Adrenal gland (tissue), 12 donors: ENCODE results near the gene MYO18B. TPM values are rescaled to one million over a fixed set of nuclear protein-coding genes. Genes with fewer than 3 reads are reported as not detected.

Experiments used
- DNase-seq, 7 donors: peaks; one replicate each; pipeline ENCODE4 v3.0.0-alpha.2; 2019 to 2020
- H3K27ac ChIP-seq, 5 donors: fragments of 200-600 bp; sonication (generic) in 4 of 5; 1 replicate in 3 of 5; 2 replicates in 2 of 5; pipeline versions ENCODE4 v1.5.1 to v1.8.0; 2016 to 2020; ENCODE audit warnings: mild to moderate bottlenecking in 1 of 5
- H3K27me3 ChIP-seq: fragments of 200-600 bp; 2 replicates; pipeline ENCODE4 v1.8.0; 2021
- H3K36me3 ChIP-seq, 2 donors: fragments of 200-600 bp; replicated peaks in 1 of 2; 1 replicate in 1 of 2; 2 replicates in 1 of 2; pipeline versions ENCODE4 v1.5.1 to v1.8.0; 2018 to 2022
- H3K4me1 ChIP-seq, 2 donors: fragments of 200-600 bp; replicated peaks in 1 of 2; 1 replicate in 1 of 2; 2 replicates in 1 of 2; pipeline versions ENCODE4 v1.5.1 to v1.8.0; 2018 to 2021
- H3K4me3 ChIP-seq, 4 donors: fragments of 200-600 bp; sonication (generic) in 3 of 4; one replicate each; pipeline ENCODE4 v1.5.1; 2016 to 2018
- H3K9me3 ChIP-seq, 3 donors: fragments of 200-600 bp; sonication (generic) in 1 of 3; replicated peaks in 1 of 3; 1 replicate in 2 of 3; 2 replicates in 1 of 3; pipeline versions ENCODE4 v1.5.1 to v1.8.0; 2016 to 2021
- POLR2A ChIP-seq, 2 donors: fragments of 450-650 bp; IDR thresholded peaks; one replicate each; pipeline ENCODE4 v1.6.1; 2017; ENCODE audit warnings: antibody characterized with exemption in 2 of 2, mild to moderate bottlenecking in 2 of 2, moderate library complexity in 1 of 2
- WGBS, 4 donors: extraction: QIAGEN DNeasy Blood & Tissue Kit in 2 of 4; methylation state at CpG; one replicate each; pipeline versions ENCODE4 v1.1.5 to v1.1.7; 2013 to 2017; 5-methylcytosine and 5-hydroxymethylcytosine counted together
- intact Hi-C, 2 donors: fragments of 100-400 bp; cut with DNase I; formaldehyde crosslinking; loops; one replicate each; pipeline versions ENCODE4 v1.14.1 to v1.15.0; 2022 to 2023
- polyA plus RNA-seq, 3 donors: library from polyadenylated mRNA; stranded (reverse); fragments of 200-250 nt in 2 of 3; fragments of 350-450 nt in 1 of 3; fragmentation: Illumina TruSeq in 1 of 3; extraction: RNeasy Lipid Tissue Mini Kit (QIAGEN cat#74804) in 1 of 3; gene quantifications; one replicate each; pipeline ENCODE4 v1.2.3, GENCODE V29; 2013 to 2014
- total RNA-seq, 9 donors: library from RNA; depleted of rRNA in 4 of 9; stranded (reverse); fragments of >200 nt in 4 of 9; fragments of 120-200 nt in 1 of 9; fragmentation: NEBNext Ultra II Directional in 1 of 9; extraction: Animal tissue kit (Norgen Biotek cat#: 25700) in 1 of 9; gene quantifications; one replicate each; pipeline versions ENCODE4 v1.1.0 to v1.2.4, GENCODE V29; 2013 to 2023
- TF ChIP-seq, protein P1 (sequence below), 6 experiments: fragments of 450-650 bp in 4 of 6; fragments of 200-600 bp in 2 of 6; sonication (generic) in 1 of 6; IDR thresholded peaks; 1 replicate in 5 of 6; 2 replicates in 1 of 6; pipeline versions ENCODE4 v1.5.1 to v1.8.0; 2016 to 2021; ENCODE audit warnings: antibody characterized with exemption in 6 of 6, mild to moderate bottlenecking in 2 of 6, moderate library complexity in 1 of 6
- donor health status: healthy with polysubstance abuse.
- donor health status: Bipolar disorder and iron deficiency.
- donor health status: DM: yes; HTN: yes; CAD: no.
- donor health status: DM: no; HTN: no; CAD: no.
- donor health status: DM: no; HTN: no; CAD: no.
- donor health status: DM: yes; HTN: yes; CAD: no.

MYO18B gene
- total and polyA plus RNA-seq, 12 donors: 0.08 to 1.1 (median 0.18) TPM

DNA sequence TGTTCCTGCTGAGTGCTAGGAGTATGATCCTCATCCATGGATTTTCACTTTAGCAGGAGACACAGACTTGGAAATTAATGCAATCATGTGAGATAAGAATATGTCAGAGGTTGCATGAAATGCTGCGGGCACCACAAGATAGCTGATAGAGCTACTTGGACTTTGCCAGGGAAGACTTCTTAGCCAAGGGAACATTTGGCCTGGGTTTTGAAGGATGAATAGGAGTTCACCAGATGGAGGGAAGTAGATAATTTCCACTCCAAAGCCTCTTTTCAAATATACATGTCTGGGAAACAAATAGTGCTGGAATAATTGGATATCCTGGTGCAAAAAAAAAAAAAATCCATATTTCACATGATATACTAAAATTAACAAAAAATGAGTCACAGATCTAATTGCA lies 44.2 kb downstream of the MYO18B start:
- WGBS, 4 donors: 96 to 100% (median 100%) methylated on average over 1 of the region's 1 CpG
- intact Hi-C loops: no loop called here
- no peak overlapping the region for H3K27ac ChIP-seq
- no peaks in the 10 kb centered on the region for H3K9me3 ChIP-seq
- H3K36me3 ChIP-seq: no peaks in the 10 kb centered on the region
- no peak for DNase-seq
- H3K4me3 ChIP-seq: no peak overlapping the region
- no peaks in the 10 kb centered on the region for H3K4me1 ChIP-seq
- no peaks in the 10 kb centered on the region for H3K27me3 ChIP-seq
- TF ChIP-seq, protein P1, sequence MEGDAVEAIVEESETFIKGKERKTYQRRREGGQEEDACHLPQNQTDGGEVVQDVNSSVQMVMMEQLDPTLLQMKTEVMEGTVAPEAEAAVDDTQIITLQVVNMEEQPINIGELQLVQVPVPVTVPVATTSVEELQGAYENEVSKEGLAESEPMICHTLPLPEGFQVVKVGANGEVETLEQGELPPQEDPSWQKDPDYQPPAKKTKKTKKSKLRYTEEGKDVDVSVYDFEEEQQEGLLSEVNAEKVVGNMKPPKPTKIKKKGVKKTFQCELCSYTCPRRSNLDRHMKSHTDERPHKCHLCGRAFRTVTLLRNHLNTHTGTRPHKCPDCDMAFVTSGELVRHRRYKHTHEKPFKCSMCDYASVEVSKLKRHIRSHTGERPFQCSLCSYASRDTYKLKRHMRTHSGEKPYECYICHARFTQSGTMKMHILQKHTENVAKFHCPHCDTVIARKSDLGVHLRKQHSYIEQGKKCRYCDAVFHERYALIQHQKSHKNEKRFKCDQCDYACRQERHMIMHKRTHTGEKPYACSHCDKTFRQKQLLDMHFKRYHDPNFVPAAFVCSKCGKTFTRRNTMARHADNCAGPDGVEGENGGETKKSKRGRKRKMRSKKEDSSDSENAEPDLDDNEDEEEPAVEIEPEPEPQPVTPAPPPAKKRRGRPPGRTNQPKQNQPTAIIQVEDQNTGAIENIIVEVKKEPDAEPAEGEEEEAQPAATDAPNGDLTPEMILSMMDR (IDR thresholded peaks at IDR 0.05): no peak
- TF ChIP-seq POLR2A (IDR thresholded peaks at IDR 0.05): no peak

DNA sequence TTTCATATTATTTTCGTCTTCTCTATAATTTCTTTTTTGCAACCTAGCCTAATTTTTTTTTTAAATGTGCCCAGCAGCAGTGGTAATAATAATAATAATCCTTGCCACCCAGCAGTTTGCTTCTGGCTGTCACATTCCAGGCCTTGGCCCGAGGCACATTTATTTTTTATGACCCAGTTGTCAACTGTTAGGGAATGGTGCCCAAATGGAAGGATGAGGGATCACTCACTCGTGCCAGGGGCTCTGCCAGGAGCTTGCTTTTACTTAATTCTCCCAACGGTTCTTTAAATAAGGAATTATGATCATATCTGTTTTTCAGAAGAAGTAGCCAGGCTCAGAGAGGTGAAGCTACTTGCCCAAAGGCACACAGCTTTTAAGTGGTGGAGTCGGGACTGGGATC lies 49.6 kb downstream of the MYO18B start:
- Histone ChIP-seq H3K36me3 (no peaks in the 10 kb centered on the region), H3K27ac (no peak overlapping the region), H3K27me3 (no peaks in the 10 kb centered on the region), H3K4me3 (no peak overlapping the region), H3K4me1 (no peaks in the 10 kb centered on the region), H3K9me3 (no peaks in the 10 kb centered on the region)
- no peak for DNase-seq
- WGBS, 4 donors: 46 to 57% (median 49%) methylated on average over 5 of the region's 5 CpGs
- intact Hi-C loops: no loop called here
- TF ChIP-seq POLR2A (IDR thresholded peaks at IDR 0.05): no peak
- TF ChIP-seq, protein P1 (IDR thresholded peaks at IDR 0.05): no peak

DNA sequence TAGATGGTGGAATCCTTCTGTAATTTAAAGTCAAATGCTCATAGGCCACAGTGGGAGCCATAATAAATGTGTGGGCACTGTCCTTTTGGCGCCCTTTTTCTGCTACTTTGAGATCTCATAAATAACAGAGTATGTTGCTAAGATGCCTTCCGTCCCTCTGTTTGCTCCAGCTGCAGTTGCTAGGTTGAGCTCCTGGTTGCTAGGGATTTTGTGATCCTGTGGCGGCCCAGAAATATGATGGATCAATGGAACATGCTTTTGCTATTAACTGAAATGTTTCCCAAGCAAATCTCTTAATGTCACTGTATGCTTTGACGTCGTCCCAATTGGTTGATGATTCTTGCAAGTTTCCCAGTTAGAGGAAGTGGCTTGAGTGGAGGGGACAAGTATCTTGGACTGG lies 53.5 kb downstream of the MYO18B start:
- Histone ChIP-seq H3K27ac (no peak overlapping the region), H3K4me1 (no peaks in the 10 kb centered on the region), H3K9me3 (no peaks in the 10 kb centered on the region), H3K27me3 (no peaks in the 10 kb centered on the region), H3K36me3 (no peaks in the 10 kb centered on the region), H3K4me3 (no peak overlapping the region)
- intact Hi-C loops: no loop called here
- 68 to 77% (median 69%) methylated on average over 5 of the region's 5 CpGs for WGBS, 4 donors
- no peak for DNase-seq
- TF ChIP-seq, protein P1 (IDR thresholded peaks at IDR 0.05): no peak
- no peak for TF ChIP-seq POLR2A (IDR thresholded peaks at IDR 0.05)

DNA sequence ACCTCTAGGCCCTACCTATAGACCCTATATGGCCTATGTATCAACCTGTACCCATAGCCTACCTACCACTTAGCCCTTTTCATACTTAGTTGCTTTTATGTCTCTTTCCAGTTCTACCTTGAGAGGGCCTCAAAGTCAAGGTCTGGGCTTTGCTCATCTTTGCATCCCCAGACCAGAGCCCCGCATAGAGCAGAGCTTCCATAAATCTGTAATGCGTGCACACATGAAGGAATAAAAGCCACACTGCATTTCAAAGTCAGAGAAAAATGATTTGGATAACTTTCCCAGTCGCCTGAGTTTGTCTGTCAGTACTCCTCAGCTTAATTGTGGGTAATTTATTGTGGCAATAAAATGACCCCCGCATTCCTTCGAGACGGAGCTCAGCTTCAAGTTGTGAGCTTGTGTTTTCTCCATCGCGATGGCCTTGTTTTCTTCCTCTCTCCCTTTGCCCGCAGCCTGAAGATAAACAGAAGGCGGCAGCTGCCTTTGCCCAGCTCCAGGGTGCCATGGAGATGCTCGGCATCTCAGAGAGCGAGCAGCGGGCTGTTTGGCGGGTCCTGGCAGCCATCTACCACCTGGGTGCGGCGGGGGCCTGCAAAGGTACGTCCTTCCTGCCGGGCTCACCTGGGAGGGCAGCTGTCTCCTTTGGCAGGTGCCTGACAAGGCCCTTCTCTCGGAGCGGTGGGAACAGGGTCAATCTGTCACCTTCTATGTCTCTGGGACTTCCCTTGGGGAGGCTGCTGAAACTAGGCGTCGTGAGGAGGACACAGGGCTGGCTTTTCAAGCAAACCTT lies 55.7 kb downstream of the MYO18B start:
- no peak for TF ChIP-seq POLR2A (IDR thresholded peaks at IDR 0.05)
- TF ChIP-seq, protein P1 (IDR thresholded peaks at IDR 0.05): no peak
- Histone ChIP-seq H3K27me3 (no peaks in the 10 kb centered on the region), H3K4me1 (no peaks in the 10 kb centered on the region), H3K9me3 (no peaks in the 10 kb centered on the region), H3K4me3 (no peak overlapping the region), H3K36me3 (no peaks in the 10 kb centered on the region), H3K27ac (no peak overlapping the region)
- WGBS, 4 donors: 60 to 70% (median 64%) methylated on average over 15 to 22 of the region's 22 CpGs
- DNase-seq: no peak
- intact Hi-C loops: no loop called here
